GM19238 (cell line): ENCODE results near the gene CDK6.

Experiments
- DNase-seq: peaks from one replicate; pipeline ENCODE4 v3.0.0; 2011; ENCODE audit warnings: low spot score; ENCODE audit not compliant: insufficient read length

The CDK6 gene

GRCh38 chr7:92602352-92603088 is 233.9 kb downstream of the CDK6 start:
- no peak for DNase-seq

GRCh38 chr7:92598310-92598981 is 237.9 kb downstream of the CDK6 start:
- DNase-seq: no peak

- no peak for DNase-seq
Measured at GRCh38 chr7:92595281-92595680, 241.1 kb downstream of the CDK6 start.

- DNase-seq: no peak
Measured at GRCh38 chr7:92594746-92595145, 241.6 kb downstream of the CDK6 start.

GRCh38 chr7:92590711-92591310 is 245.6 kb downstream of the CDK6 start:
- no peak for DNase-seq

GRCh38 chr7:92589056-92589455 is 247.3 kb downstream of the CDK6 start:
- no peak for DNase-seq

- no peak for DNase-seq
Measured at GRCh38 chr7:92588561-92588960, 247.8 kb downstream of the CDK6 start.

- DNase-seq: no peak
Measured at GRCh38 chr7:92586841-92587240, 249.5 kb downstream of the CDK6 start.

- DNase-seq: no peak
Measured at GRCh38 chr7:92586403-92586802, 250.0 kb downstream of the CDK6 start.

- no peak for DNase-seq
Measured at GRCh38 chr7:92584953-92585352, 251.4 kb downstream of the CDK6 start.

- DNase-seq: no peak
Measured at GRCh38 chr7:92582948-92583347, 253.4 kb downstream of the CDK6 start.

- DNase-seq: no peak
Measured at GRCh38 chr7:92576296-92576695, 260.1 kb downstream of the CDK6 start.

- no peak for DNase-seq
Measured at GRCh38 chr7:92569137-92569536, 267.2 kb downstream of the CDK6 start.

GRCh38 chr7:92567460-92567859 is 268.9 kb downstream of the CDK6 start:
- no peak for DNase-seq

- DNase-seq: no peak
Measured at GRCh38 chr7:92563345-92563744, 273.0 kb downstream of the CDK6 start.

GRCh38 chr7:92560602-92561001 is 275.8 kb downstream of the CDK6 start:
- no peak for DNase-seq

GRCh38 chr7:92557808-92558362 is 278.5 kb downstream of the CDK6 start:
- no peak for DNase-seq

- no peak for DNase-seq
Measured at GRCh38 chr7:92557249-92557648, 279.1 kb downstream of the CDK6 start.
